Vagina (tissue), 2 donors: ENCODE results near the gene SLC25A5.

ENCODE experiments used
- CTCF ChIP-seq, 3 experiments: fragments of 450-650 bp in 2 of 3; fragments of 200-600 bp in 1 of 3; sonication (generic) in 1 of 3; IDR thresholded peaks; one replicate each; pipeline ENCODE4 v1.5.1; 2017 to 2019; ENCODE audit warnings: antibody characterized with exemption in 3 of 3, mild to moderate bottlenecking in 2 of 3, moderate library complexity in 2 of 3
- POLR2AphosphoS5 ChIP-seq, 2 donors: sonication (generic); formaldehyde crosslinking; IDR thresholded peaks; one replicate each; pipeline ENCODE4 v1.9.0; 2017; ENCODE audit warnings: antibody characterized with exemption in 2 of 2, mild to moderate bottlenecking in 2 of 2, low read depth in 1 of 2; ENCODE audit not compliant: insufficient read depth in 1 of 2

GRCh38 chrX:119489212-119490074 is 21.2 kb downstream of the SLC25A5 start:
- TF ChIP-seq CTCF (IDR thresholded peaks at IDR 0.05) (no peak), POLR2AphosphoS5 (IDR thresholded peaks at IDR 0.05; ENCODE audit: insufficient read depth in 1 of 2, low read depth in 1 of 2) (no peak)
